Measurements from ENCODE around the gene SLC22A15.

The SLC22A15 gene

GRCh38 chr1:116112388-116113140, 136.3 kb downstream of the SLC22A15 start:
- H3K4me3 ChIP-seq (ENCODE audit: low read depth, low read length) = no peak overlapping the region
- no peak for TF ChIP-seq CTCF (IDR thresholded peaks at IDR 0.05; ENCODE audit: low read depth, low read length)

- TF ChIP-seq CTCF (IDR thresholded peaks at IDR 0.05; ENCODE audit: low read depth, low read length) = no peak
- H3K4me3 ChIP-seq (ENCODE audit: low read depth, low read length) = no peak overlapping the region
Measured at GRCh38 chr1:116113615-116114014, 137.3 kb downstream of the SLC22A15 start.

GRCh38 chr1:116115476-116116439, 139.4 kb downstream of the SLC22A15 start:
- no peak overlapping the region for H3K4me3 ChIP-seq (ENCODE audit: low read depth, low read length)

GRCh38 chr1:116118471-116118870, 142.2 kb downstream of the SLC22A15 start:
- no peak overlapping the region for H3K4me3 ChIP-seq (ENCODE audit: low read depth, low read length)
- no peak for TF ChIP-seq CTCF (IDR thresholded peaks at IDR 0.05; ENCODE audit: low read depth, low read length)

More at GRCh38 chr1:116115476-116116439, 139.4 kb downstream of the SLC22A15 start:
- TF ChIP-seq CTCF (IDR thresholded peaks at IDR 0.05; ENCODE audit: low read depth, low read length) = no peak

All from WI38 (cell line).